KOPT-K1 (cell line): ENCODE data around the gene UBE2E1.

Experiments used
- H3K27ac ChIP-seq: fragments of 200-600 bp; sonication (generic); 2 replicates; pipeline ENCODE4 v1.5.1; 2016; ENCODE audit warnings: antibody characterized with exemption, mild to moderate bottlenecking, low read depth, low read length; ENCODE audit not compliant: poor library complexity, severe bottlenecking
- H3K36me3 ChIP-seq: fragments of 200-600 bp; sonication (generic); 2 replicates; pipeline ENCODE4 v1.5.1; 2017; ENCODE audit warnings: antibody characterized with exemption, mild to moderate bottlenecking, low read length, moderate library complexity; ENCODE audit not compliant: insufficient read depth
- H3K9me3 ChIP-seq: fragments of 200-600 bp; sonication (generic); 2 replicates; pipeline ENCODE4 v1.5.1; 2017; ENCODE audit warnings: antibody characterized with exemption, low read length, mild to moderate bottlenecking; ENCODE audit not compliant: insufficient read depth, poor library complexity, severe bottlenecking

UBE2E1 gene

GRCh38 chr3:23805633-23806533 is at the start of gene UBE2E1:
Gene UBE2E1 (plus strand): TSS chr3:23805955. CDS start chr3:23807270, 1,315 bp downstream.
- no peaks in the 10 kb centered on the region for H3K9me3 ChIP-seq
- peaks cover 11% of the 10 kb centered on the region; the same call in 1 of the 2 replicates for H3K36me3 ChIP-seq
- H3K27ac ChIP-seq, result peak within 1 kb of the TSS; percentile 72

- H3K27ac ChIP-seq, result no peak overlapping the region
- H3K9me3 ChIP-seq, result no peaks in the 10 kb centered on the region
Observed at GRCh38 chr3:23756206-23756840, 49.4 kb upstream of the UBE2E1 start.

GRCh38 chr3:23758253-23758838 is 47.4 kb upstream of the UBE2E1 start:
- H3K36me3 ChIP-seq, result no peaks in the 10 kb centered on the region
- H3K9me3 ChIP-seq, result no peaks in the 10 kb centered on the region
- no peak overlapping the region for H3K27ac ChIP-seq

More at GRCh38 chr3:23756206-23756840, 49.4 kb upstream of the UBE2E1 start:
- no peaks in the 10 kb centered on the region for H3K36me3 ChIP-seq

- Histone ChIP-seq H3K9me3 (no peaks in the 10 kb centered on the region), H3K27ac (peak overlapping the region; percentile 48), H3K36me3 (no peaks in the 10 kb centered on the region)
Observed at GRCh38 chr3:23760325-23760724, 45.4 kb upstream of the UBE2E1 start.

- Histone ChIP-seq H3K36me3 (no peaks in the 10 kb centered on the region), H3K27ac (peak overlapping the region; percentile 48), H3K9me3 (no peaks in the 10 kb centered on the region)
Observed at GRCh38 chr3:23760871-23761373, 44.8 kb upstream of the UBE2E1 start.

GRCh38 chr3:23761440-23761896 is 44.3 kb upstream of the UBE2E1 start:
- no peaks in the 10 kb centered on the region for H3K36me3 ChIP-seq
- peak overlapping the region; percentile 48 for H3K27ac ChIP-seq
- H3K9me3 ChIP-seq, result no peaks in the 10 kb centered on the region

GRCh38 chr3:23762214-23762613 is 43.5 kb upstream of the UBE2E1 start:
- no peaks in the 10 kb centered on the region for H3K36me3 ChIP-seq
- no peaks in the 10 kb centered on the region for H3K9me3 ChIP-seq
- no peak overlapping the region for H3K27ac ChIP-seq

- Histone ChIP-seq H3K36me3 (no peaks in the 10 kb centered on the region), H3K9me3 (no peaks in the 10 kb centered on the region), H3K27ac (no peak overlapping the region)
Observed at GRCh38 chr3:23762759-23763477, 42.8 kb upstream of the UBE2E1 start.

- Histone ChIP-seq H3K27ac (no peak overlapping the region), H3K36me3 (no peaks in the 10 kb centered on the region), H3K9me3 (no peaks in the 10 kb centered on the region)
Observed at GRCh38 chr3:23764407-23764806, 41.3 kb upstream of the UBE2E1 start.

GRCh38 chr3:23767546-23767945 is 38.2 kb upstream of the UBE2E1 start:
- Histone ChIP-seq H3K27ac (no peak overlapping the region), H3K36me3 (no peaks in the 10 kb centered on the region), H3K9me3 (no peaks in the 10 kb centered on the region)

GRCh38 chr3:23775254-23775909 is 30.4 kb upstream of the UBE2E1 start:
- Histone ChIP-seq H3K27ac (no peak overlapping the region), H3K9me3 (no peaks in the 10 kb centered on the region), H3K36me3 (no peaks in the 10 kb centered on the region)

- H3K27ac ChIP-seq, result no peak overlapping the region
- no peaks in the 10 kb centered on the region for H3K36me3 ChIP-seq
- no peaks in the 10 kb centered on the region for H3K9me3 ChIP-seq
Observed at GRCh38 chr3:23776352-23776891, 29.3 kb upstream of the UBE2E1 start.

- H3K36me3 ChIP-seq, result no peaks in the 10 kb centered on the region
- H3K27ac ChIP-seq, result no peak overlapping the region
- H3K9me3 ChIP-seq, result no peaks in the 10 kb centered on the region
Observed at GRCh38 chr3:23778446-23778845, 27.3 kb upstream of the UBE2E1 start.

- Histone ChIP-seq H3K9me3 (no peaks in the 10 kb centered on the region), H3K36me3 (no peaks in the 10 kb centered on the region), H3K27ac (no peak overlapping the region)
Observed at GRCh38 chr3:23779841-23780240, 25.9 kb upstream of the UBE2E1 start.
